Fibroblast of lung (primary cell): ENCODE results near the gene CST9.

ENCODE experiments used
- EZH2 ChIP-seq: IDR thresholded peaks from 2 replicates; pipeline ENCODE4 v1.5.1; 2012; ENCODE audit warnings: low read length, control low read depth, mild to moderate bottlenecking; ENCODE audit errors: missing control alignments
- TF ChIP-seq, protein P1 (sequence below), 2 donors: IDR thresholded peaks in 1 of 2; conservative IDR thresholded peaks in 1 of 2; 1 replicate in 1 of 2; 2 replicates in 1 of 2; pipeline ENCODE4 v1.5.1; 2011 to 2012; ENCODE audit warnings: low read length in 2 of 2, control low read depth in 1 of 2, inconsistent platforms in 1 of 2, low read depth in 1 of 2, mild to moderate bottlenecking in 1 of 2

DNA sequence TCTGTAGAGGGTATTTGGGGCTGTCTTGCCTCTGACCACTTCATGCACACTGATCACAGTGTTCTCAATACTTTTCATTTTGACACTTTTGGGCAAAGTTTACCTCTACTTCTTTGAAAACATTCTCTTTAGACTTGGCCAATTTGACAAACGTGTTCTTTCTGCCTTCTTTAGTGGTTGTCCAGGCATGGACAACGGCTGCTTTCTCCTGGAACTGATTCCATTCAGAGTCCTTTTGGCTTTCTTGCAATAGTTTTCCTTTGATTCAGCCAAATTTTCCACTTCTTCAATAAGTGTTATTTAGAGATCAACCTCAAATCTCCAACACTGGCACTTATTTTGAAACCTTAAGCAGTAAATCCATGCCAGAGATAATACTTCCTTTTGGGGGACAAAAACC lies 6.7 kb upstream of the CST9 start:
- no peak for TF ChIP-seq EZH2
- TF ChIP-seq, protein P1, sequence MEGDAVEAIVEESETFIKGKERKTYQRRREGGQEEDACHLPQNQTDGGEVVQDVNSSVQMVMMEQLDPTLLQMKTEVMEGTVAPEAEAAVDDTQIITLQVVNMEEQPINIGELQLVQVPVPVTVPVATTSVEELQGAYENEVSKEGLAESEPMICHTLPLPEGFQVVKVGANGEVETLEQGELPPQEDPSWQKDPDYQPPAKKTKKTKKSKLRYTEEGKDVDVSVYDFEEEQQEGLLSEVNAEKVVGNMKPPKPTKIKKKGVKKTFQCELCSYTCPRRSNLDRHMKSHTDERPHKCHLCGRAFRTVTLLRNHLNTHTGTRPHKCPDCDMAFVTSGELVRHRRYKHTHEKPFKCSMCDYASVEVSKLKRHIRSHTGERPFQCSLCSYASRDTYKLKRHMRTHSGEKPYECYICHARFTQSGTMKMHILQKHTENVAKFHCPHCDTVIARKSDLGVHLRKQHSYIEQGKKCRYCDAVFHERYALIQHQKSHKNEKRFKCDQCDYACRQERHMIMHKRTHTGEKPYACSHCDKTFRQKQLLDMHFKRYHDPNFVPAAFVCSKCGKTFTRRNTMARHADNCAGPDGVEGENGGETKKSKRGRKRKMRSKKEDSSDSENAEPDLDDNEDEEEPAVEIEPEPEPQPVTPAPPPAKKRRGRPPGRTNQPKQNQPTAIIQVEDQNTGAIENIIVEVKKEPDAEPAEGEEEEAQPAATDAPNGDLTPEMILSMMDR (conservative IDR thresholded peaks at IDR 0.05 in 1 of 2, IDR thresholded peaks at IDR 0.05 in 1 of 2; ENCODE audit: low read depth in 1 of 2, low read length in 2 of 2): no peak
